ENCODE data around the gene SLC15A4. TPM values are rescaled to one million over a fixed set of nuclear protein-coding genes. Genes with fewer than 3 reads are reported as not detected.

Gene SLC15A4
- total and polyA plus RNA-seq, 2 of the 13 experiments (the other 11 are each of a cell fraction or from before 2014, with no cell fraction given) = 17.3 to 22.7 TPM

GRCh38 chr12:128823916-128824839, at the start of gene SLC15A4 (continued):
- TF ChIP-seq LRRFIP1 (CRISPR knock-in tag; conservative IDR thresholded peaks at IDR 0.05) (0 out of 2 replicates have a peak, but pooled peaks have one; percentile 69), ZNF646 (CRISPR knock-in tag; IDR thresholded peaks at IDR 0.05) (no peak), GABPA (IDR thresholded peaks at IDR 0.05; ENCODE audit: low read depth, low read length) (peak; percentile 95), GABPA (CRISPR knock-in tag; IDR thresholded peaks at IDR 0.05; ENCODE audit: low read depth) (peak; percentile 96), THAP11 (CRISPR knock-in tag; IDR thresholded peaks at IDR 0.05) (peak; percentile 85), SMARCC2 (IDR thresholded peaks at IDR 0.05) (no peak), FOXA1 (IDR thresholded peaks at IDR 0.05) (no peak), FOXA1 (CRISPR knock-in tag; IDR thresholded peaks at IDR 0.05) (0 out of 2 replicates have a peak, but pooled peaks have one; percentile 3), ZNF75D (CRISPR knock-in tag; IDR thresholded peaks at IDR 0.05; ENCODE audit: borderline replicate concordance) (no peak), TMF1 (CRISPR knock-in tag; IDR thresholded peaks at IDR 0.05; ENCODE audit: low read depth) (0 out of 2 replicates have a peak, but pooled peaks have one; percentile 49), NR1H2 (CRISPR knock-in tag; IDR thresholded peaks at IDR 0.05; ENCODE audit: borderline replicate concordance, low read depth) (no peak), USF2 (IDR thresholded peaks at IDR 0.05; ENCODE audit: low read depth, low read length) (no peak), USF2 (CRISPR knock-in tag; IDR thresholded peaks at IDR 0.05; ENCODE audit: borderline replicate concordance) (0 out of 2 replicates have a peak, but pooled peaks have one; percentile 48), EP300 (IDR thresholded peaks at IDR 0.05; ENCODE audit: low read depth in 2 of 2, low read length in 2 of 2) (peak in 1 of 2 experiments; percentile 18; a peak in 1 of 4 replicates), EP300 (CRISPR knock-in tag; IDR thresholded peaks at IDR 0.05; ENCODE audit: borderline replicate concordance) (no peak), ZNF3 (CRISPR knock-in tag; IDR thresholded peaks at IDR 0.05) (no peak)
